Body of pancreas (tissue), 4 donors: ENCODE data around the gene SLC25A43.

ENCODE experiments used
- CTCF ChIP-seq, 7 experiments: fragments of 450-650 bp in 4 of 7; fragments of 200-600 bp in 3 of 7; sonication (generic) in 3 of 7; IDR thresholded peaks; one replicate each; pipeline ENCODE4 v1.5.1; 2016 to 2019; ENCODE audit warnings: antibody characterized with exemption in 7 of 7
- POLR2A ChIP-seq, 3 donors: fragments of 450-650 bp; IDR thresholded peaks; one replicate each; pipeline ENCODE4 v1.6.1; 2016; ENCODE audit warnings: antibody characterized with exemption in 3 of 3, mild to moderate bottlenecking in 2 of 3

GRCh38 chrX:119411959-119412358, 12.8 kb downstream of the SLC25A43 start:
- TF ChIP-seq POLR2A (IDR thresholded peaks at IDR 0.05): no peak
- no peak for TF ChIP-seq CTCF (IDR thresholded peaks at IDR 0.05)
